ENCODE measurements around the gene GRM4. TPM values are rescaled to one million over a fixed set of nuclear protein-coding genes. Genes with fewer than 3 reads are reported as not detected.

Gene GRM4
- total RNA-seq, 6 donors from 2014 or later = 0.24 TPM; not detected in 5

DNA sequence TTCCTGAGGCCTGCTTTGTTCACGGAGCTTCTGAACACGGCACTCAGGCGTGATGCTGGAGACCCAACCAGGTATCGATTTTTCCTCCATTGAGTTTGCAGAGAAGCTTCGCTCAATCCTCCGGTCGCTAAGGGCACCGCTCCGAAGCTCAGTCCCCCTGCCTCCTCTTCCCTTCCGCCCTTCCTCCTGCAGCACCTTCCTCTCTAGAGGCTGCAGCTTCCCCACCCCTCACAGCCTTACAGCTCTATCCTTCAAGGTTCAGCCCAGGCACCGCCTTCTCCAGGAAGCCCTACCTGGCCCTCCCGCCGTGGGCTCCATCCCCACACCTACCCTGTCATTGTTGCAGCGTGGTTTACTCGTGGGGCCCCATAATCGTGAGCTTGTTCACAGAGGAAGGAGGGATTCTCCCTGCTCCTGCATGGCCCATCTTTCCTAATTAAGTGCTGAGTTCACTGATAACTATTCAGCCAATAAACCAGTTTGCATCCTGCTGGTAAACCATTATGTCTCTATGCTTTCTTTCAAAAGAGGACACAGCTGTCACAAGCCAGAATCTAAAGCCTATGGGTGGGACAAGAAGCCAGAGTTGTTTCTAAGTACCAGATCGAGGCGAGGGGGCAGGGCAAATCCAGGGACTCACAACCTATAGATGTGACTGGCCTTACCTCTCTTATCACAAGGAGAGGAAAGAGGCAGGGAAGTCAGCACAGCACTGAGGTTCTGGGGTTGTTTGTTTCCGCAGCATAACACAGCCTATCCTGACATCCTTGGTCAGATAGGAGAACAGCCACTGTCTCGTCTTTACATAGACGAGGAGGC, 152.0 kb downstream of the GRM4 start:
- ATAC-seq (ENCODE audit: low FRiP score in 2 of 2) = no peak
- H3K27ac ChIP-seq = no peak overlapping the region
- WGBS, 2 donors = 69 to 77% methylated on average over 21 of the region's 21 CpGs
- H3K4me3 ChIP-seq = no peak overlapping the region
- H3K4me1 ChIP-seq = peaks cover 0 to 10% (median 3%) of the 10 kb centered on the region in 4 donors
- no peaks in the 10 kb centered on the region for H3K9me3 ChIP-seq
- H3K27me3 ChIP-seq = no peaks in the 10 kb centered on the region
- no peaks in the 10 kb centered on the region for H3K36me3 ChIP-seq
- TF ChIP-seq, protein P1, sequence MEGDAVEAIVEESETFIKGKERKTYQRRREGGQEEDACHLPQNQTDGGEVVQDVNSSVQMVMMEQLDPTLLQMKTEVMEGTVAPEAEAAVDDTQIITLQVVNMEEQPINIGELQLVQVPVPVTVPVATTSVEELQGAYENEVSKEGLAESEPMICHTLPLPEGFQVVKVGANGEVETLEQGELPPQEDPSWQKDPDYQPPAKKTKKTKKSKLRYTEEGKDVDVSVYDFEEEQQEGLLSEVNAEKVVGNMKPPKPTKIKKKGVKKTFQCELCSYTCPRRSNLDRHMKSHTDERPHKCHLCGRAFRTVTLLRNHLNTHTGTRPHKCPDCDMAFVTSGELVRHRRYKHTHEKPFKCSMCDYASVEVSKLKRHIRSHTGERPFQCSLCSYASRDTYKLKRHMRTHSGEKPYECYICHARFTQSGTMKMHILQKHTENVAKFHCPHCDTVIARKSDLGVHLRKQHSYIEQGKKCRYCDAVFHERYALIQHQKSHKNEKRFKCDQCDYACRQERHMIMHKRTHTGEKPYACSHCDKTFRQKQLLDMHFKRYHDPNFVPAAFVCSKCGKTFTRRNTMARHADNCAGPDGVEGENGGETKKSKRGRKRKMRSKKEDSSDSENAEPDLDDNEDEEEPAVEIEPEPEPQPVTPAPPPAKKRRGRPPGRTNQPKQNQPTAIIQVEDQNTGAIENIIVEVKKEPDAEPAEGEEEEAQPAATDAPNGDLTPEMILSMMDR (IDR thresholded peaks at IDR 0.05) = no peak
- no peak for TF ChIP-seq EP300 (IDR thresholded peaks at IDR 0.05)
- no peak for TF ChIP-seq POLR2AphosphoS5 (IDR thresholded peaks at IDR 0.05)
- no peak for DNase-seq

DNA sequence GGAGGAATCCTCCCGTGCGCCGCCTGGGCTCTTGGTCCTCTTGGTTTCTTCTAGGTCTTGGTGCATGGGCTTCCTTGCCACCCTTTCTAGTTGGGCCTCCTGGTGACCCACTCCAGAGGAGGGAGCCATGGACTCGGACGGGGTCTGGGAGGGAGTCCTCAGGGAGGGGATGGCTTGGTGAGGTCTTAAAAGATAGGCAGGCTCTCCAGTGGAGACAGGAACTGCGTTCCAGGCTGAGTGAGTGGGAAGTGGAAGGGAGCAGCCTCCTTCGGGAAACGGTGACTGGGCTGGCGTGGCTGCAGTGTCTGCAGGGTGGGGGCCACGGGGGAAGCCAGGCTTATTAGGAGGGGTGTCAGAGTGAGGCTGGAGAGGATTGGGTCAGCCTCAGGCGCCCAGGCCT, 152.8 kb downstream of the GRM4 start:
- no peak for DNase-seq
- no peaks in the 10 kb centered on the region for H3K27me3 ChIP-seq
- no peaks in the 10 kb centered on the region for H3K9me3 ChIP-seq
- H3K4me1 ChIP-seq = peaks cover 0 to 15% (median 3%) of the 10 kb centered on the region in 4 donors
- TF ChIP-seq, protein P1 (IDR thresholded peaks at IDR 0.05) = no peak
- TF ChIP-seq EP300 (IDR thresholded peaks at IDR 0.05) (no peak), POLR2AphosphoS5 (IDR thresholded peaks at IDR 0.05) (no peak), POLR2A (IDR thresholded peaks at IDR 0.05) (no peak)
- no peak overlapping the region for H3K4me3 ChIP-seq
- no peak overlapping the region for H3K27ac ChIP-seq
- H3K36me3 ChIP-seq = no peaks in the 10 kb centered on the region
- 67 to 71% methylated on average over 10 to 11 of the region's 11 CpGs for WGBS, 2 donors
- ATAC-seq (ENCODE audit: low FRiP score in 2 of 2) = no peak

DNA sequence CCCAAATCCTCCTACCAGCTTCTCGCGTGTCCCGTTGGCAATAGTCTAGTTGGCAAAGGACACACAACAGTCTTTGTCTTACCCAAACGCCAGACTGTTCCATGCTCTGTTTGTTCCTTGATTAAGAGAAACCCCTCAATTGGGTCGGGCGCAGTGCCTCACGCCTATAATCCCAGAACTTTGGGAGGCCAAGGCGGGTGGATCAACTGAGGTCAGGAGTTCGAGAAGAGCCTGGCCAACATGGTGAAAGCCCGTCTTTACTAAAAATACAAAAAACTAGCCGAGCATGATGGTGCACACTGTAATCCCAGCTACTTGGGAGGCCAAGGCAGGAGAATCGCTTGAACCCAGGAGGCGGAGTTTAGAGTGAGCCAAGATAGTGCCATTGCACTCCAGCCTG, 153.7 kb downstream of the GRM4 start:
- Histone ChIP-seq H3K9me3 (no peaks in the 10 kb centered on the region), H3K4me3 (no peak overlapping the region), H3K36me3 (no peaks in the 10 kb centered on the region), H3K27me3 (no peaks in the 10 kb centered on the region), H3K4me1 (peaks cover 0 to 15% (median 3%) of the 10 kb centered on the region in 4 donors), H3K27ac (no peak overlapping the region)
- DNase-seq = no peak
- WGBS, 2 donors = 92 to 94% methylated on average over 13 of the region's 13 CpGs
- ATAC-seq (ENCODE audit: low FRiP score in 2 of 2) = no peak
- TF ChIP-seq POLR2A (IDR thresholded peaks at IDR 0.05) (no peak), EP300 (IDR thresholded peaks at IDR 0.05) (no peak), POLR2AphosphoS5 (IDR thresholded peaks at IDR 0.05) (no peak)
- TF ChIP-seq, protein P1 (IDR thresholded peaks at IDR 0.05) = no peak

DNA sequence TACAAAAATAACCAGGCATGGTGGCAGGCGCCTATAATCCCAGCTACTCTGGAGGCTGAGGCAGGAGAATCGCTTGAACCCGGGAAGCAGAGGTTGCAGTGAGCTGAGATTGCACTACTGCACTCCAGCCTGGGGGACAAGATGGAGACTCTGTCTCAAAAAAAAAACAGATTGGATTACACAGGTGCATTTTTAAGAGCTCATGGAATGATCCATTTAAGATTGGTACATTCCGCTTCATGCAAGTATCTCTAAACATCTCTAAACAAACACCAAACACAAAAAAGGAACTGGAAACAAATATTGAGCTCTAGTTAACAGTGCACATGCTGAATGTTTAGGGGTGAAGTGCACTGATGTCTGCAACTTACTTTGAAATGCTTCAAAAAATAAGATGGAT, 154.3 kb downstream of the GRM4 start:
- no peak overlapping the region for H3K27ac ChIP-seq
- no peak overlapping the region for H3K4me3 ChIP-seq
- H3K9me3 ChIP-seq = no peaks in the 10 kb centered on the region
- WGBS, 2 donors = 93 to 96% methylated on average over 4 of the region's 4 CpGs
- TF ChIP-seq, protein P1 (IDR thresholded peaks at IDR 0.05) = no peak
- TF ChIP-seq POLR2A (IDR thresholded peaks at IDR 0.05) = no peak
- TF ChIP-seq POLR2AphosphoS5 (IDR thresholded peaks at IDR 0.05) = no peak
- no peak for TF ChIP-seq EP300 (IDR thresholded peaks at IDR 0.05)
- no peaks in the 10 kb centered on the region for H3K36me3 ChIP-seq
- DNase-seq (no peak), ATAC-seq (ENCODE audit: low FRiP score in 2 of 2) (no peak)
- H3K4me1 ChIP-seq = peaks cover 0 to 15% (median 3%) of the 10 kb centered on the region in 4 donors
- no peaks in the 10 kb centered on the region for H3K27me3 ChIP-seq

Data from upper lobe of left lung (tissue), 6 donors.